MM.1S (cell line): ENCODE data around the gene XRCC4.

Experiments
- DNase-seq: peaks from one replicate; pipeline ENCODE4 v3.0.0-alpha.2; 2015
- H2AFZ ChIP-seq: fragments of 300-600 bp; sonication (generic); 2 replicates; pipeline ENCODE4 v1.6.0; 2016; ENCODE audit warnings: antibody characterized with exemption, low read length
- H3F3A ChIP-seq: fragments of 300-600 bp; sonication (generic); 2 replicates; pipeline ENCODE4 v1.6.1; 2016; ENCODE audit warnings: mild to moderate bottlenecking, antibody characterized with exemption, low read length, moderate library complexity, mixed read lengths; ENCODE audit not compliant: insufficient read depth
- H3K27ac ChIP-seq: fragments of 300-600 bp; sonication (generic); 2 replicates; pipeline ENCODE4 v1.5.1; 2016; ENCODE audit warnings: mild to moderate bottlenecking, low read length
- H3K27me3 ChIP-seq: fragments of 300-600 bp; sonication (generic); replicated peaks from 2 replicates; pipeline ENCODE4 v1.6.0; 2016; ENCODE audit warnings: low read length; ENCODE audit not compliant: insufficient read depth
- H3K36me3 ChIP-seq: fragments of 300-600 bp; sonication (generic); replicated peaks from 2 replicates; pipeline ENCODE4 v1.6.1; 2016; ENCODE audit warnings: mild to moderate bottlenecking, low read length, mixed read lengths; ENCODE audit not compliant: insufficient read depth
- H3K4me1 ChIP-seq: fragments of 300-600 bp; sonication (generic); 2 replicates; pipeline ENCODE4 v1.6.1; 2016; ENCODE audit warnings: low read length, mixed read lengths
- H3K4me2 ChIP-seq: fragments of 300-600 bp; sonication (generic); 2 replicates; pipeline ENCODE4 v1.6.0; 2016; ENCODE audit warnings: low read depth, low read length
- H3K4me3 ChIP-seq: fragments of 300-600 bp; sonication (generic); 2 replicates; pipeline ENCODE4 v1.5.1; 2016; ENCODE audit warnings: low read length, mixed read lengths
- H3K79me2 ChIP-seq: fragments of 300-600 bp; sonication (generic); 2 replicates; pipeline ENCODE4 v1.6.1; 2016; ENCODE audit warnings: mixed run types, low read length, mixed read lengths
- H3K9ac ChIP-seq: fragments of 300-600 bp; sonication (generic); 2 replicates; pipeline ENCODE4 v1.6.1; 2016; ENCODE audit warnings: low read length, mixed read lengths
- H3K9me2 ChIP-seq: fragments of 300-600 bp; sonication (generic); replicated peaks from 2 replicates; pipeline ENCODE4 v1.6.1; 2016; ENCODE audit warnings: mild to moderate bottlenecking, low read length, mixed read lengths; ENCODE audit not compliant: insufficient read depth
- H3K9me3 ChIP-seq: fragments of 300-600 bp; sonication (generic); replicated peaks from 2 replicates; pipeline ENCODE4 v1.6.1; 2016; ENCODE audit warnings: mild to moderate bottlenecking, low read length, mixed read lengths; ENCODE audit not compliant: insufficient read depth
- H4K20me1 ChIP-seq: fragments of 300-600 bp; sonication (generic); 2 replicates; pipeline ENCODE4 v1.6.1; 2016; ENCODE audit warnings: mild to moderate bottlenecking, low read length, moderate library complexity, mixed read lengths; ENCODE audit not compliant: insufficient read depth
- EZH2 ChIP-seq: fragments of 300-600 bp; sonication (generic); optimal IDR thresholded peaks from 2 replicates; pipeline ENCODE3; 2017; ENCODE audit warnings: low read depth, mild to moderate bottlenecking, antibody characterized with exemption, low read length, mixed read lengths
- EZH2phosphoT487 ChIP-seq: fragments of 300-600 bp; sonication (generic); IDR thresholded peaks from 2 replicates; pipeline ENCODE4 v1.6.1; 2018; ENCODE audit warnings: antibody characterized with exemption, low read length
- TF ChIP-seq, protein P1 (sequence below): fragments of 300-600 bp; sonication (generic); IDR thresholded peaks from 2 replicates; pipeline ENCODE4 v1.5.1; 2016; ENCODE audit warnings: antibody characterized with exemption, low read length, mixed read lengths

The XRCC4 gene

DNA sequence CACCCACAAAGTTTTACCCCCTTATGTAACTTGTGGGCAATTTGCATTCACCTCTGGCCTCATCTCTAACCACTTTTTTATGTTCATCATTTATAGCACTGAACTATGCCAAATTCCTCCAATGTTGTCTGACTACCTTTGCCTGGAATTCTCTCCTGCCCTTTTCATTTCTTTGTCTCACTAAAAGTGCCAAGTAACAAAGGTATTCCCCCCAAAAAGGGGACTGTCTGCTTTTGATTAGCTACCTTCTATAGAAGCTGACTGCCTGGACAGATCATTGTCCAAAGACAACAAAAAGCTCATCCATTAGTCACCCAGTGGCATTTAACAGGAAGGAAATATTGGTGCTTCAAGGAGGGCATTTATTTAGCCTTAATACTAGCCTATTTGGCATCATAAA, 204.3 kb downstream of the XRCC4 start:
- Histone ChIP-seq H4K20me1 (no peaks in the 10 kb centered on the region), H3K36me3 (no peaks in the 10 kb centered on the region)

GRCh38 chr5:83283761-83284160, 206.4 kb downstream of the XRCC4 start:
- Histone ChIP-seq H2AFZ (no peak overlapping the region), H4K20me1 (no peaks in the 10 kb centered on the region), H3K4me2 (no peak overlapping the region), H3K27me3 (no peaks in the 10 kb centered on the region), H3K27ac (no peak overlapping the region), H3K9ac (no peak overlapping the region), H3K4me3 (no peak overlapping the region), H3K79me2 (no peaks in the 10 kb centered on the region), H3K9me3 (no peaks in the 10 kb centered on the region), H3K9me2 (no peaks in the 10 kb centered on the region), H3F3A (no peaks in the 10 kb centered on the region; the same call in 1 of the 2 replicates), H3K36me3 (no peaks in the 10 kb centered on the region), H3K4me1 (peaks cover 12% of the 10 kb centered on the region)
- DNase-seq, result no peak
- no peak for TF ChIP-seq EZH2phosphoT487
- no peak for TF ChIP-seq EZH2
- TF ChIP-seq, protein P1, sequence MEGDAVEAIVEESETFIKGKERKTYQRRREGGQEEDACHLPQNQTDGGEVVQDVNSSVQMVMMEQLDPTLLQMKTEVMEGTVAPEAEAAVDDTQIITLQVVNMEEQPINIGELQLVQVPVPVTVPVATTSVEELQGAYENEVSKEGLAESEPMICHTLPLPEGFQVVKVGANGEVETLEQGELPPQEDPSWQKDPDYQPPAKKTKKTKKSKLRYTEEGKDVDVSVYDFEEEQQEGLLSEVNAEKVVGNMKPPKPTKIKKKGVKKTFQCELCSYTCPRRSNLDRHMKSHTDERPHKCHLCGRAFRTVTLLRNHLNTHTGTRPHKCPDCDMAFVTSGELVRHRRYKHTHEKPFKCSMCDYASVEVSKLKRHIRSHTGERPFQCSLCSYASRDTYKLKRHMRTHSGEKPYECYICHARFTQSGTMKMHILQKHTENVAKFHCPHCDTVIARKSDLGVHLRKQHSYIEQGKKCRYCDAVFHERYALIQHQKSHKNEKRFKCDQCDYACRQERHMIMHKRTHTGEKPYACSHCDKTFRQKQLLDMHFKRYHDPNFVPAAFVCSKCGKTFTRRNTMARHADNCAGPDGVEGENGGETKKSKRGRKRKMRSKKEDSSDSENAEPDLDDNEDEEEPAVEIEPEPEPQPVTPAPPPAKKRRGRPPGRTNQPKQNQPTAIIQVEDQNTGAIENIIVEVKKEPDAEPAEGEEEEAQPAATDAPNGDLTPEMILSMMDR, result no peak

More for the DNA sequence above, 204.3 kb downstream of the XRCC4 start:
- Histone ChIP-seq H3F3A (no peaks in the 10 kb centered on the region), H2AFZ (no peak overlapping the region), H3K27ac (no peak overlapping the region), H3K4me2 (no peak overlapping the region), H3K4me3 (no peak overlapping the region), H3K9me3 (no peaks in the 10 kb centered on the region), H3K9me2 (no peaks in the 10 kb centered on the region), H3K79me2 (no peaks in the 10 kb centered on the region), H3K4me1 (no peaks in the 10 kb centered on the region), H3K27me3 (no peaks in the 10 kb centered on the region), H3K9ac (no peak overlapping the region)
- TF ChIP-seq EZH2phosphoT487 (no peak), EZH2 (no peak)
- TF ChIP-seq, protein P1, result no peak
- DNase-seq, result no peak

DNA sequence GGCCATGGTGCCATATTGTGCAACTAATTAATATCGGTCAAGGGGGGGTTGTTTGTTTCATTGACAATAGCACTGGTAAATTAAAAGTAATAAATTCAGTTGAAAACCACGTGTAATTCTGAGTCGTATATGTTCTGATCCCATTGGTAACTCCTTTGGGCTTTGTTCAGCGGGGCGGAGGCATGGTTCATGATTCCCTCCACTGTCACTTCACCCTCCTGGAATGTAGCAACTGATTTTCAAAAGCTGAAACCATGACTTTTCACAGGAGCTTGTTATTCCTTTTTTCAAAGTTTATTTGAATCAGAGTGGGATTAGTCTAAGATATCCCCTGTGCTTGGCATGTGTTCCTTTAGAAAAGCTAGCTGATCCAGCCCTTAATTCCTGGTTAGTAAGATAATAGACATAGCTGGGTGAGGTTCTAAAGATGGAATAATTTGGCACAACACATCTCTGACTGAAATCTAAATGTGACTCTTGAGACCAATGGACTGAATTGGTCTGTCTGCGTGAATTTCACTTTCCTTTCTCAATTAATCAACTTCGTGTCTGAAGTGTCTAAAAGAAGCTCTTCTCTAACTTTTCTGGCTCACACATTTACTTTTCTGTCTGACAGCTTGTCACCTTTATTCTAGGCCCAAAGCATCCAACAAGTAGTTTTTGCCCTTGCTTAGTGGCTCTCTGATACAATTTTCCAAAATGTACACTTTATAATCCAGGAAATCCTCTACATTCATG, 208.5 kb downstream of the XRCC4 start:
- Histone ChIP-seq H3K9me2 (no peaks in the 10 kb centered on the region), H3K27ac (no peak overlapping the region), H3K4me1 (peaks cover 12% of the 10 kb centered on the region), H3K79me2 (no peaks in the 10 kb centered on the region), H3K9me3 (no peaks in the 10 kb centered on the region), H3K4me2 (no peak overlapping the region), H2AFZ (no peak overlapping the region), H4K20me1 (no peaks in the 10 kb centered on the region), H3K36me3 (no peaks in the 10 kb centered on the region), H3F3A (no peaks in the 10 kb centered on the region; the same call in 1 of the 2 replicates), H3K4me3 (no peak overlapping the region), H3K9ac (no peak overlapping the region), H3K27me3 (no peaks in the 10 kb centered on the region)
- DNase-seq, result no peak
- TF ChIP-seq, protein P1, result no peak
- no peak for TF ChIP-seq EZH2phosphoT487
